HepG2 (cell line): Measurements from ENCODE around the gene CBX6. TPM values are rescaled to one million over a fixed set of nuclear protein-coding genes. Genes with fewer than 3 reads are reported as not detected.

Experiments used
- ATAC-seq: fragments of 200-7000 bp; cut with Tn5 transposase; 3 replicates; pipeline ENCODE4 v1.9.1; 2020; ENCODE audit warnings: mild to moderate bottlenecking, moderate library complexity
- BruUV-seq: library from RNA; stranded (reverse); fragments of 400-500 nt; replicated peaks from 2 replicates; lab custom pipeline; 2021; lab: Mats Ljungman, UMichigan
- CTCF ChIA-PET: fragments of 300-600 bp; formaldehyde crosslinking; extraction: SDS; loops from one replicate; lab custom pipeline; 2021; ENCODE audit warnings: low total read pairs, inconsistent platforms, low intra/inter-chr PET ratio; lab: Yijun Ruan, JAX
- POLR2A ChIA-PET: fragments of 350-600 bp; sonication (Branson Sonifier 250); formaldehyde crosslinking; loops from one replicate; lab custom pipeline; 2020; ENCODE audit warnings: antibody characterized with exemption, inconsistent platforms; lab: Yijun Ruan, JAX
- DNase-seq: peaks from one replicate; pipeline ENCODE4 v3.0.0-alpha.2; 2015; ENCODE audit warnings: low spot score
- FAIRE-seq: peaks from 3 replicates; lab custom pipeline; 2011; peaks lifted over from hg19 to GRCh38; lab: Jason Lieb, UNC
- H2AFZ ChIP-seq: one replicate; pipeline ENCODE4 v1.6.1; 2011; ENCODE audit warnings: low read length, inconsistent platforms
- H3K27ac ChIP-seq: fragments of 300-600 bp; 3 replicates; pipeline ENCODE4 v1.8.0; 2011; ENCODE audit warnings: mixed run types, mild to moderate bottlenecking, mixed read lengths, low read length, inconsistent platforms; ENCODE audit not compliant: insufficient read depth; ENCODE audit errors: extremely low read length
- H3K27me3 ChIP-seq, 2 experiments: fragments of 200-600 bp in 1 of 2; 2 replicates in 1 of 2; 3 replicates in 1 of 2; pipeline versions ENCODE4 v1.6.0 to v1.8.0; 2011; ENCODE audit warnings: low read length in 2 of 2, mild to moderate bottlenecking in 2 of 2, moderate library complexity in 2 of 2, inconsistent platforms in 1 of 2; ENCODE audit not compliant: insufficient read depth in 2 of 2, control insufficient read depth in 1 of 2
- H3K36me3 ChIP-seq, 2 experiments: fragments of 200-600 bp in 1 of 2; replicated peaks in 1 of 2; 2 replicates in 1 of 2; 3 replicates in 1 of 2; pipeline versions ENCODE4 v1.5.1 to v1.8.0; 2011; ENCODE audit warnings: low read length in 2 of 2, inconsistent platforms in 1 of 2; ENCODE audit not compliant: insufficient read depth in 2 of 2, control insufficient read depth in 1 of 2
- H3K4me1 ChIP-seq: 2 replicates; pipeline ENCODE4 v1.5.1; 2012; ENCODE audit warnings: low read length, inconsistent platforms; ENCODE audit not compliant: insufficient read depth
- H3K4me2 ChIP-seq: 2 replicates; pipeline ENCODE4 v1.6.0; 2011; ENCODE audit warnings: low read depth, low read length, inconsistent platforms
- H3K4me3 ChIP-seq, 3 experiments: fragments of 200-600 bp in 1 of 3; sonication (generic), shearing (Covaris generic) in 1 of 3; replicated peaks in 1 of 3; 2 replicates each; pipeline ENCODE4 v1.5.1; 2011 to 2016; ENCODE audit warnings: low read length in 3 of 3, inconsistent platforms in 2 of 3, low read depth in 2 of 3, mild to moderate bottlenecking in 2 of 3, control low read depth in 1 of 3, mixed read lengths in 1 of 3; ENCODE audit not compliant: insufficient read depth in 1 of 3
- H3K79me2 ChIP-seq: one replicate; pipeline ENCODE4 v1.6.1; 2011; ENCODE audit warnings: low read length, inconsistent platforms; ENCODE audit not compliant: insufficient read depth
- H3K9ac ChIP-seq: 2 replicates; pipeline ENCODE4 v1.6.0; 2011; ENCODE audit warnings: mild to moderate bottlenecking, low read depth, low read length, inconsistent platforms; ENCODE audit not compliant: insufficient read depth
- H3K9me3 ChIP-seq: 2 replicates; pipeline ENCODE4 v1.5.1; 2012; ENCODE audit warnings: mild to moderate bottlenecking, low read length
- H4K20me1 ChIP-seq: 2 replicates; pipeline ENCODE4 v1.6.0; 2011; ENCODE audit warnings: inconsistent platforms, mild to moderate bottlenecking, low read length, moderate library complexity; ENCODE audit not compliant: insufficient read depth
- HNRNPLL ChIP-seq: fragments of 200-400 bp; formaldehyde crosslinking; IDR thresholded peaks from 2 replicates; pipeline ENCODE4 v1.6.1; 2017; ENCODE audit warnings: mild to moderate bottlenecking, low read depth, low read length; ENCODE audit not compliant: poor library complexity, severe bottlenecking
- POLR2G ChIP-seq: fragments of 200-400 bp; formaldehyde crosslinking; IDR thresholded peaks from 2 replicates; pipeline ENCODE4 v1.6.1; 2018; ENCODE audit warnings: mild to moderate bottlenecking, low read depth, low read length, moderate library complexity
- TCF7L2 ChIP-seq: IDR thresholded peaks from 2 replicates; pipeline ENCODE4 v1.6.1; 2011; ENCODE audit warnings: mild to moderate bottlenecking, low read depth, low read length, moderate library complexity
- ZNF687 ChIP-seq: sonication (generic); formaldehyde crosslinking; IDR thresholded peaks from 2 replicates; pipeline ENCODE4 v1.5.1; 2020; ENCODE audit warnings: mild to moderate bottlenecking, missing genetic modification reagents, moderate library complexity
- WGBS: methylation state at CpG from one replicate; pipeline ENCODE4 v1.1.6; 2017; ENCODE audit warnings: low lambda C conversion rate; 5-methylcytosine and 5-hydroxymethylcytosine counted together
- in situ Hi-C: cut with HindIII; loops from 2 replicates; pipeline ENCODE4 v1.10.0; 2017; ENCODE audit warnings: low pct_unique_long_range_greater_than_20kb; ENCODE audit not compliant: extremely low pct_ligation_motif_present
- intact Hi-C: fragments of 100-400 bp; cut with micrococcal nuclease; formaldehyde crosslinking; loops from one replicate; pipeline ENCODE4 v1.10.0; 2022; ENCODE audit not compliant: unreplicated experiment
- polyA plus RNA-seq, 8 experiments: library from polyadenylated mRNA; depleted of rRNA in 3 of 8; stranded (reverse) in 7 of 8; unstranded in 1 of 8; fragments of >200 nt; fragmentation: Illumina TruSeq in 4 of 8; extraction: Trizol in 4 of 8; gene quantifications; 2 replicates each; pipeline versions ENCODE4 v1.2.1 to v1.2.3, GENCODE V29; 2011 to 2016; ENCODE audit warnings: low read depth in 4 of 8, missing spikeins in 1 of 8, mixed read lengths in 1 of 8; ENCODE audit not compliant: insufficient read depth in 1 of 8
- total RNA-seq, 5 experiments: library from RNA; depleted of rRNA; stranded (reverse); fragments of >200 nt; fragmentation: Illumina TruSeq; extraction: Trizol; gene quantifications; 2 replicates each; pipeline ENCODE4 v1.2.3, GENCODE V29; 2016; ENCODE audit warnings: low read depth in 1 of 5

CBX6 gene
- total and polyA plus RNA-seq, 2 of the 13 experiments (the other 11 are each of a cell fraction or from before 2014, with no cell fraction given): 1.7 to 6.5 TPM

GRCh38 chr22:38865201-38866023 lies 6.6 kb downstream of the CBX6 start:
- WGBS: 92% methylated on average over 11 of the region's 20 CpGs
- Histone ChIP-seq H3K4me3 (no peak overlapping the region), H4K20me1 (peaks cover 3% of the 10 kb centered on the region; the same call in 1 of the 2 replicates), H3K4me1 (peaks cover 39% of the 10 kb centered on the region), H3K9me3 (no peaks in the 10 kb centered on the region), H3K4me2 (no peak overlapping the region), H3K9ac (no peak overlapping the region), H3K79me2 (no peaks in the 10 kb centered on the region), H3K27ac (no peak overlapping the region), H2AFZ (no peak overlapping the region), H3K36me3 (no peaks in the 10 kb centered on the region; a peak in 1 of 5 replicates), H3K27me3 (no peaks in the 10 kb centered on the region)
- ATAC-seq (no peak), FAIRE-seq (no peak), DNase-seq (no peak)
- TF ChIP-seq POLR2G (0 out of 2 replicates have a peak, but pooled peaks have one; percentile 7), TCF7L2 (no peak)
- ChIA-PET CTCF (no interaction called here), POLR2A (no interaction called here)
- in situ Hi-C loops: no loop called here
- intact Hi-C loops: no loop called here
- no TSS peak for BruUV-seq

- ATAC-seq: no peak
- H4K20me1 ChIP-seq: 0 out of 2 replicates have a peak, but pooled peaks cover 3% of the 10 kb centered on the region
- TF ChIP-seq ZNF687 (CRISPR knock-in tag) (0 out of 2 replicates have a peak, but pooled peaks have one; percentile 10), HNRNPLL (no peak), POLR2G (peak; percentile 17; the same call in 1 of the 2 replicates)
- peaks cover 44% of the 10 kb centered on the region for H3K4me1 ChIP-seq
- CTCF ChIA-PET: no interaction called here
- WGBS: 76% methylated on average over 9 of the region's 24 CpGs
- no peak for FAIRE-seq
- DNase-seq: no peak
- H3K27me3 ChIP-seq: no peaks in the 10 kb centered on the region
- in situ Hi-C loops (no loop called here), intact Hi-C loops (no loop called here)
- no TSS peak for BruUV-seq
- no peaks in the 10 kb centered on the region for H3K79me2 ChIP-seq
- H3K9ac ChIP-seq: no peak overlapping the region
- no peak overlapping the region for H3K27ac ChIP-seq
- H3K9me3 ChIP-seq: no peaks in the 10 kb centered on the region
- no peak overlapping the region for H3K4me2 ChIP-seq
- H2AFZ ChIP-seq: no peak overlapping the region
- H3K36me3 ChIP-seq: no peaks in the 10 kb centered on the region; a peak in 1 of 5 replicates
- no peak overlapping the region for H3K4me3 ChIP-seq
- POLR2A ChIA-PET: no interaction called here
Observed at GRCh38 chr22:38864361-38865191, 7.4 kb downstream of the CBX6 start.
